Endothelial cell of umbilical vein (primary cell): ENCODE results near the gene BET1L. TPM values are rescaled to one million over a fixed set of nuclear protein-coding genes. Genes with fewer than 3 reads are reported as not detected.

Experiments
- BruUV-seq: library from RNA; stranded (reverse); fragments of 400-500 nt; replicated peaks from 2 replicates; lab custom pipeline; 2021; lab: Mats Ljungman, UMichigan
- CTCF ChIA-PET: fragments of 300-600, 350-600 bp; sonication (Branson Sonifier 250); formaldehyde crosslinking; loops from one replicate; lab custom pipeline; 2021; ENCODE audit warnings: antibody characterized with exemption, inconsistent platforms; lab: Charles Lee
- POLR2A ChIA-PET: fragments of 300-600, 350-600 bp; sonication (Branson Sonifier 250); formaldehyde crosslinking; loops from one replicate; lab custom pipeline; 2021; ENCODE audit warnings: antibody characterized with exemption, inconsistent platforms; lab: Charles Lee
- DNase-seq: peaks from one replicate; pipeline ENCODE4 v3.0.0-alpha.2; 2011; ENCODE audit warnings: low read depth, low spot score
- FAIRE-seq: peaks from 2 replicates; lab custom pipeline; 2011; peaks lifted over from hg19 to GRCh38; lab: Jason Lieb, UNC
- H2AFZ ChIP-seq: 2 replicates; pipeline ENCODE4 v1.6.0; 2012; ENCODE audit warnings: low read depth, low read length, control low read depth, inconsistent platforms
- H3K27ac ChIP-seq: 2 replicates; pipeline ENCODE4 v1.5.1; 2011; ENCODE audit warnings: low read depth, mild to moderate bottlenecking, control low read depth, low read length, moderate library complexity; ENCODE audit not compliant: insufficient read depth
- H3K27me3 ChIP-seq, 2 experiments: 2 replicates each; pipeline versions ENCODE4 v1.6.0 to v1.6.1; 2011; ENCODE audit warnings: low read length in 2 of 2, mixed read lengths in 1 of 2; ENCODE audit not compliant: control insufficient read depth in 2 of 2, insufficient read depth in 2 of 2
- H3K36me3 ChIP-seq, 2 experiments: 2 replicates in 1 of 2; 3 replicates in 1 of 2; pipeline ENCODE4 v1.5.1; 2011; ENCODE audit warnings: low read length in 2 of 2, mild to moderate bottlenecking in 1 of 2, moderate library complexity in 1 of 2; ENCODE audit not compliant: control insufficient read depth in 2 of 2, insufficient read depth in 2 of 2; ENCODE audit errors: extremely low read depth in 1 of 2
- H3K4me1 ChIP-seq: 3 replicates; pipeline ENCODE4 v1.5.1; 2011; ENCODE audit warnings: mild to moderate bottlenecking, low read length; ENCODE audit not compliant: control insufficient read depth, insufficient read depth; ENCODE audit errors: extremely low read depth
- H3K4me2 ChIP-seq: 2 replicates; pipeline ENCODE4 v1.6.1; 2011; ENCODE audit warnings: low read length, control low read depth, mixed read lengths; ENCODE audit not compliant: insufficient read depth
- H3K4me3 ChIP-seq, 3 experiments: fragments of 200-600 bp in 1 of 3; sonication (generic), shearing (Covaris generic) in 1 of 3; replicated peaks in 1 of 3; 2 replicates each; pipeline ENCODE4 v1.5.1; 2011 to 2016; ENCODE audit warnings: control low read depth in 3 of 3, low read length in 3 of 3, mild to moderate bottlenecking in 2 of 3, inconsistent platforms in 1 of 3, low read depth in 1 of 3, moderate library complexity in 1 of 3; ENCODE audit not compliant: insufficient read depth in 1 of 3
- H3K79me2 ChIP-seq: 2 replicates; pipeline ENCODE4 v1.6.0; 2012; ENCODE audit warnings: low read length, inconsistent platforms; ENCODE audit not compliant: control insufficient read depth, insufficient read depth
- H3K9ac ChIP-seq: replicated peaks from 2 replicates; pipeline ENCODE3; 2011; ENCODE audit warnings: low read length, control low read depth; ENCODE audit not compliant: insufficient read depth; ENCODE audit errors: extremely low read depth
- H3K9me1 ChIP-seq: replicated peaks from 3 replicates; pipeline ENCODE4 v1.6.0; 2011; ENCODE audit warnings: mild to moderate bottlenecking, low read length; ENCODE audit not compliant: control insufficient read depth, insufficient read depth; ENCODE audit errors: extremely low read depth
- H3K9me3 ChIP-seq: replicated peaks from 2 replicates; pipeline ENCODE4 v1.5.1; 2012; ENCODE audit warnings: low read length, inconsistent platforms; ENCODE audit not compliant: control insufficient read depth, insufficient read depth
- H4K20me1 ChIP-seq: replicated peaks from 2 replicates; pipeline ENCODE3; 2011; ENCODE audit warnings: mild to moderate bottlenecking, low read length; ENCODE audit not compliant: control insufficient read depth, insufficient read depth; ENCODE audit errors: extremely low read depth
- CTCF ChIP-seq, 2 donors: IDR thresholded peaks; 1 replicate in 1 of 2; 2 replicates in 1 of 2; pipeline ENCODE4 v1.5.1; 2011; ENCODE audit warnings: low read length in 2 of 2, mild to moderate bottlenecking in 2 of 2, moderate library complexity in 2 of 2, control low read depth in 1 of 2, inconsistent platforms in 1 of 2, low read depth in 1 of 2; ENCODE audit not compliant: insufficient read depth in 1 of 2; ENCODE audit errors: extremely low read depth in 1 of 2
- EZH2 ChIP-seq: IDR thresholded peaks from 2 replicates; pipeline ENCODE4 v1.6.1; 2012; ENCODE audit warnings: borderline replicate concordance, low read depth, mild to moderate bottlenecking, moderate library complexity, low read length, inconsistent platforms; ENCODE audit not compliant: severe bottlenecking
- FOS ChIP-seq: IDR thresholded peaks from 2 replicates; pipeline ENCODE4 v1.6.1; 2011; ENCODE audit warnings: mild to moderate bottlenecking, low read length, moderate library complexity, borderline replicate concordance; ENCODE audit not compliant: insufficient read depth
- GATA2 ChIP-seq: IDR thresholded peaks from 2 replicates; pipeline ENCODE4 v1.7.0; 2011; ENCODE audit warnings: low read depth, mild to moderate bottlenecking, moderate library complexity, mixed read lengths, low read length; ENCODE audit not compliant: insufficient read length, insufficient read depth
- JUN ChIP-seq: IDR thresholded peaks from 2 replicates; pipeline ENCODE4 v1.6.1; 2011; ENCODE audit warnings: borderline replicate concordance, low read depth; ENCODE audit not compliant: insufficient read length, insufficient read depth
- MYC ChIP-seq: IDR thresholded peaks from one replicate; pipeline ENCODE4 v1.6.1; 2011; ENCODE audit warnings: mild to moderate bottlenecking, low read depth, low read length
- POLR2A ChIP-seq: IDR thresholded peaks from 2 replicates; pipeline ENCODE4 v1.6.1; 2012; ENCODE audit warnings: low read depth, mild to moderate bottlenecking, control low read depth, low read length
- POLR2AphosphoS5 ChIP-seq: IDR thresholded peaks from 2 replicates; pipeline ENCODE4 v1.6.1; 2012; ENCODE audit warnings: low read depth, mild to moderate bottlenecking, control low read depth, low read length, moderate library complexity; ENCODE audit not compliant: insufficient read depth
- dilution Hi-C: fragments of 300-500 bp; cut with MboI; formaldehyde crosslinking; loops from one replicate; pipeline ENCODE4 v1.15.0; 2019; ENCODE audit warnings: low sequenced_read_pairs; ENCODE audit not compliant: extremely low pct_ligation_motif_present
- intact Hi-C: fragments of 100-400 bp; cut with micrococcal nuclease; formaldehyde crosslinking; loops from one replicate; pipeline ENCODE4 v1.10.0; 2022
- polyA plus RNA-seq, 4 experiments: library from polyadenylated mRNA; depleted of rRNA in 3 of 4; stranded (reverse) in 3 of 4; unstranded in 1 of 4; fragments of >200 nt; gene quantifications; 2 replicates each; pipeline versions ENCODE4 v1.2.1 to v1.2.3, GENCODE V29; 2011 to 2012; ENCODE audit warnings: missing spikeins in 1 of 4
- total RNA-seq: library from RNA; stranded (reverse); gene quantifications from 2 replicates; pipeline ENCODE4 v1.2.3, GENCODE V29; 2021
- TF ChIP-seq, protein P1 (sequence below): IDR thresholded peaks from 2 replicates; pipeline ENCODE4 v1.6.1; 2011; ENCODE audit not compliant: insufficient read depth, insufficient read length

Gene BET1L
- total and polyA plus RNA-seq, 2 donors (not counting 3 experiments of a cell fraction or from before 2014, with no cell fraction given): 31.0 to 80.0 TPM

DNA sequence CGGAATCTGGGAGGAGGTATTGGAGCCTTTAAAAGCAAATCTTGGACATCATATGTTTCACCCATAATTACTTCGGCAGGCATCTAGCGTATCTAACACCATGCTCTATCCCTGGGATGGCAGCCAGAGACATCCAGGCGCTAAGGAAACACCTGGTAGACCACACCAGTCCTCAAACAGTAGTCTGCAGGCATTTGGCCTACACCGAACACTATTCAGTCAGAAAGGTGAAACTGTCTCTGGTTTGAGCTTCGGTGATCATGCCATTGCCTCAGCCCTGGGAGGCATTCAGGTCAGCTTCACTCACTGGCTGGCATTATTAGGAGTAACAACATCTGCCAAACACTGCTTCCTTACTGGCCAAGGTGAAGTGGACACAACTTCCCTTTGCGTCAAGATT, 17.2 kb upstream of the BET1L start:
- DNase-seq (no peak), FAIRE-seq (no peak)
- TF ChIP-seq POLR2AphosphoS5: no peak
- TF ChIP-seq POLR2A: no peak
- no TSS peak for BruUV-seq
- Histone ChIP-seq H3K79me2 (no peaks in the 10 kb centered on the region), H3K36me3 (peaks cover 0 to 3% of the 10 kb centered on the region in 2 experiments), H3K27me3 (no peaks in the 10 kb centered on the region), H4K20me1 (no peaks in the 10 kb centered on the region), H3K4me1 (no peaks in the 10 kb centered on the region), H3K9me1 (no peaks in the 10 kb centered on the region), H2AFZ (no peak overlapping the region), H3K4me3 (no peak overlapping the region), H3K4me2 (no peak overlapping the region), H3K27ac (no peak overlapping the region), H3K9me3 (no peaks in the 10 kb centered on the region), H3K9ac (no peak overlapping the region)
- intact Hi-C loops: no loop called here
- POLR2A ChIA-PET: no interaction called here
- CTCF ChIA-PET: interaction anchor here (1.3 kb wide), 1 partner anchor 8 kb away, joined by 3 read pairs; no protein-coding TSS in a partner anchor
- dilution Hi-C loops: no loop called here

- Histone ChIP-seq H3K4me2 (no peak overlapping the region), H3K4me3 (no peak overlapping the region), H4K20me1 (no peaks in the 10 kb centered on the region), H3K9ac (no peak overlapping the region), H3K27ac (no peak overlapping the region), H3K27me3 (no peaks in the 10 kb centered on the region), H3K79me2 (no peaks in the 10 kb centered on the region), H3K9me1 (no peaks in the 10 kb centered on the region), H3K4me1 (no peaks in the 10 kb centered on the region), H2AFZ (no peak overlapping the region), H3K9me3 (no peaks in the 10 kb centered on the region), H3K36me3 (peaks cover 0 to 3% of the 10 kb centered on the region in 2 experiments)
- intact Hi-C loops: no loop called here
- ChIA-PET CTCF (interaction anchor here (1.3 kb wide), 1 partner anchor 8 kb away, joined by 3 read pairs; no protein-coding TSS in a partner anchor), POLR2A (no interaction called here)
- FAIRE-seq: no peak
- no peak for DNase-seq
- dilution Hi-C loops: no loop called here
- BruUV-seq: no TSS peak
- TF ChIP-seq JUN (no peak), POLR2AphosphoS5 (no peak), EZH2 (no peak), FOS (no peak), MYC (no peak), GATA2 (no peak), POLR2A (no peak), CTCF (IDR thresholded peaks at IDR 0.05; ENCODE audit: extremely low read depth in 1 of 2, insufficient read depth in 1 of 2, low read depth in 1 of 2, low read length in 2 of 2) (no peak)
- TF ChIP-seq, protein P1, sequence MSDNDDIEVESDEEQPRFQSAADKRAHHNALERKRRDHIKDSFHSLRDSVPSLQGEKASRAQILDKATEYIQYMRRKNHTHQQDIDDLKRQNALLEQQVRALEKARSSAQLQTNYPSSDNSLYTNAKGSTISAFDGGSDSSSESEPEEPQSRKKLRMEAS: no peak
Observed at GRCh38 chr11:223884-224283, 16.7 kb upstream of the BET1L start.
